HG02798 (cell line): ENCODE data around the gene NCKAP5L.

Source experiments
- ATAC-seq: cut with Tn5 transposase; IDR thresholded peaks from one replicate; pipeline ENCODE4 v1.9.1; 2021; ENCODE audit warnings: mild to moderate bottlenecking; ENCODE audit not compliant: unreplicated experiment, poor library complexity

Gene NCKAP5L

DNA sequence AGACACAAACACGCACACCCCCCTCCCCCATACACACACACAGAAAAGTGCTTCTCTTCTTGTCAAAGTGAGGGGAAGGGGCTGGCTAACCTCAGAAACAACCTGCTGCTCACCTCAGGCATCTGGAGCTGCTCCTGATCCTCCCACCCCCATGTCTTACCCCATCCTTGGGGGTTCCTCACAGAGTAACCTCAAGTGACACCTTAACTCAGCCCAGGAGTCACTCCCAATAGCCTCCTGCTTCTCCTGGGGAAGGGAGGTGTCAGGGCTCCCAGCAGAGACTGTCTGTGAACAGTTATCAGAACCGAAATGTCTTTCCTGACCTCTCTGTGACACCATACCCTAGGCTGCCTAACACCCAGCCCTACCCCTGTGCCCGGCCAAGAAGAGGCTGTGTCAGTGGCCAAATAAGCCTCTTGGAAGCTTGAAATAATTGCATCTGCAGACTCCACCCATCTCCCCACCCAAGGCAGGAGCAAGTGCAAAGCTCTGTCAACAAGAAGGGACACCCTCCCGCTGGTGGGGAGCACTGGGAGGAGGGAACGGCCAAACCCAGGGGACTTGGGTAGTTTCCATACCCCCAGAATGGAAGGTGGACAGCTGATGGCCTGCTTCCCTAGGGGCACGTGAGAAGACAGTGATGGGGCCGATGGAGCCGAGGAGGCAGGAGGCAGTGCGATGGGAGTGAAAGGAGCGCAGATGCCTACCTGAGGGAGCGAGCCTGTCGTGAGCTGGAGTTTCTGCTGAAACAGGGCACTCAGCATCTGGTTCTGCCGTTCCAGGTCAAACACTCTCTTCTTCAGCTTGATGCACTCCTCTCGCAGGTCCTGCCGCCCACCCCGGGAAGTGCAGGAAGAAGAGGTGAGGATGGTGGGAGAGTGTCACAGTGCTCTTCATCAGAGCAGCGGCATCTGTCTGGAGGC, 26.8 kb downstream of the NCKAP5L start:
- no peak for ATAC-seq

DNA sequence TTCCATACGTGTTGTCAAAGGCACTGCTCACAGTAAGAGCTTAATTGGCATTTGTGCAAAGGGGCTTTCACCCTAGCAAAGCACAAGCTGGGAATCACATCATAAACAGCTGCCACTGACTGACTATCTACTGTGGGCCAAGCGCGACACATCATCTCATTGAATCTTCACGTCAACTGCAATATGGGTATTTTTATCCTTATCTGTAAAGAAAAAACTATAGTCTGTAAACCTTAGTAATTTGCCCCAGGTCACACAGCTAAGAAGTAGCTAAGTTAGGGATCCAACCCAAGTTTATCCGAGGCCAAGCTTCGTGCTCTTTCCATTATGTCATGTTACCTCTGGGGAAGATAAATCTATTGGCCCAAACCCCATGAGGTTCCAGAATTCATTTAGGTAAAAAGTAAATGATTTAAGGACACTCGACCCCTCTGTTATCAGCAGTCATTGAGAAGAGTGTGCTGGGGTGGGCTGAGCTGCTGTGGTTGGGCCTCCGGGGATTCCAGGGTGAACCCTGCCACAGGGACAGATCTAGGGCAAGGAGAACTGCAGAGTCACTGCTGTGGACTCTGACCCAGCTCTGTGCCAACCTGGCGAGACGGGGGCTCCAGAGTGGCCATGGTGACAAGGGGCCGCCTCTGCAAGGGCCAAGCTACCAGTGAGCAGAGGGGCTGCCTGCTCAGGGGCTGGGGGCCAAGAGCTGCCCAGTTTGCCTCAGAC, 27.6 kb downstream of the NCKAP5L start:
- no peak for ATAC-seq

DNA sequence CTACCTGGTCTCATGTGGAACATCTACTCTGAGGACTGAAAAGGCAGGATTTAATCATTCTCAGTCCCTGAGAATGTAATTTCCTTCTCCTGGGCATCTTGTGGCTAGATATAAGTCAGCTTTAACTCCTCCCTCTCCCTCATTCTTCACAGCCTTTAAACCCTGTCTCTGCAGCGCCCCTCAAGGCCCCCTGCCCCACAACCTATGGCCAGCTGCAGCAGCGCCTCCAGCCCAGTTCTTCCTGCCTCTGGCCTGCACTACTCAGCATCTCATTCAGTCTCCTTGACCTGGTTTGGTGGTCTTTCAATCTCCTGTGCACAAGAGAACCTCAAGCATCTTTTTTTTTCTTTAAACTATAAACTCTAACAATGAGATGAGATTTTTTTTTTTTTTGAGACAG, 29.3 kb downstream of the NCKAP5L start:
- no peak for ATAC-seq

DNA sequence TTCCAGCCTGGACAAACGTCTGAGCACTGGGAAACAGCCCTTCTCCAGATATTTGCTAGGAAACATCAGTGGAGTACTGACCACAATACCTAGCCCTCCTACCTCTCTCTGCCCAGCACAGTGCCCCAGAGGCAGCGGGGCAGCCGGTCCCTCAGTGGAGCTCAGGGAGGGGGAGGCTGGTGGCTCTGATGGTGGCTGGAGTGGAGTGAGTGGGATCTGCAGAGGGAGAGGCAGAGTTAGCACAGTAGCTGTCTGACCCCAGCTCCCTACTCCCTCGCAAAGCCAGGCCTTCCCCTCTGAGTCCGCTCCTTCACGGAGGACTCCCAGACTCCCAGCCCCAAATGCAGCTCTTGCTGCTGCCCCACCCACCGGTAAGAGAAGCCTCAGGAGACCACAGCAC, 30.0 kb downstream of the NCKAP5L start:
- no peak for ATAC-seq

DNA sequence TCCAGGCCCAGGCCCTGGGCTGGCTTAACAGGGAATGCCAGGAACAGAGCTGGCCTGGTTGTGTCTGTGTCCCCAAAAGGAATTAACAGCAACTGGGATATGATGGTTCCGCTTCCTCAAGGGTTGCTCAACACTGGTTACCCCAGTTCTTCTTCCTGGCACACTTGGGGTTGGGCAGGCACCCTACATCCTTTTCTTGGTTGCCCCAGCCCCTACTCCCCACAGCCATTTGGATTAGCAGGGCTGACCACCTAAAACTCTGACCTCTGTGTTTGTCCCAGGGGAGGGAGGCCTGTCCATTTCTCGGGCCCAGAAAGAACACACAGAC, 30.8 kb downstream of the NCKAP5L start:
- ATAC-seq = no peak

DNA sequence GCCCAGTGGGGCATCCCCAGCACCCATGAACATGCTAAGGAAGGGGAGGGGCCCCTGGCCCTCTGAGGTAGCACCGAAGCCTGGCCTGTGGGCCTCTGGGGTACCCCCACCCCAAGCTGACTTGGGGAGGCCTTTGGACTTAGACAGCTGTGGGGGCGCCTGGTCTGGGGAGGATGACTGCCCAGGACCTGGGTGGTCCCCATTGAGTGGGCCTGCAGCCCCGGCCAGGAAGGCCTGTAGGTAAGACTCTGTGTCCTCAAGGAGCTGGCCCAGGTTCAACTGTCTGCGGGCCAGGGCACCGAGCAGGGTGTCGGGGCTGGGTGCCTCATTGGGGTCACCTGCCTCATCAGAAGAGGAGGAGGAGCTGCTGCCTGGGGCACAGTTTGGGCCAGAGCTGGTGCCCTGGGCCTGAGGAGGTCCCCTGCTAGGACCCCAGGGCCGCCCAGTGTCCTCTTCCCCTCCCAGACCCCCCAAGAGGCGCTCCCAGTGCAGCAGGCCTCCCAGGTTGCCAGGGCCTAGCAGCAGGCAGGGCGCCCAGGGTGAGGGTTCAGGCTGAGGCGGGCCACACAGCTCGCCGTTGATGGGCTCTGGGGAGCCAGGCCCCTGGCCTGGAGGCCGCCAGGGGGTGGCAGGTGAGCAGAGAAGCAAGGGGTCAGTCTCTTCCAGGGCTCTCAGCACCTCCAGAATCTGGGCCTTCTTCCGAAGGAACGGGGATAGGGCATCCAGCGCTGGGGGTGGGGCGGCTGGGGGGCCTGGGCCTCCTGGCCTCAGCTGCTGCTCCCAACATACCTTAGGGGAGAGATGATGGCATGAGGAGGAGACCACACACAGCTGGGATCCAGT, 31.4 kb downstream of the NCKAP5L start:
- ATAC-seq = no peak

DNA sequence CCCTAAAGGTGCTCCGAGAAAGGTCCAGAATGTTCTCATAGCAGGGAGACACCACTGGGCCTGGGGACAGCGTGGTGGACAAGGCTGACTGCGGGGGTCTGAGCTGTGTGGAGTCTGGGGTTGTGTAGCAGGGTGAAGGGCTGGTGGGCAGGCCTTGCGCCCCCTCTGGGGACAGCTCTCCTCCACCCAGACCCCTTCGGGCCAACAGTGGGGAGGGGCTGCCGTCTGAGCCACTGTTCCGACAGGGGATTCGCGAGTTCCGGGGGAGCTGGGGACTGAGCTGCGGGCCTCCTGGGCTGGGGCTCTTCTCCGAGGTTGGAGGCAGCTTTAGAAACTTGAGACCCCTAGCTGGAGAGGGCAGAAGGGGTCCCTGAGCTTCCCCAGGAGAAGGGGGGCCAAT, 32.1 kb downstream of the NCKAP5L start:
- ATAC-seq = no peak

DNA sequence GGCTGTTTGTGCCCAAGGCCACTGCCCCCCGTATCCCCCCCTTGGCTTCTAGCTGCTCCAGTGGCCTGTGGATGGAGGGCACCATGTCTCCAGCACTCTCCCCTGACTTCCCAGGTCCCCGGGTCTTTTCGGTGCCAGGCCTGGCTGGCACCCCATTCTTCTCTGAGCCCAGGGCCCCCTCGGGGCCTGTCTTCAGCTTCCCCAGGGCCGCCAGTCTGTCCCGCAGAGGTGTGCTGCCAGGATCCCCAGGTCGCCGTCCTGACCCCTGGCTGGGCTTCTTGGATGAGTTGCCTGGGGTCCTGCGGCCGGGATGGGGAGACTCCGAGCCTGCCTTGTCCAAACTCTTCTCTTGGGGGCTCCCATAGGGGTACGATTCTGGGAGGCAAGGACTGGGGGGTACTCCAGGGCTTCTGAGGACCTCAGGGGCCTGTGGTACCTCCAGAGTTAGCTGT, 32.5 kb downstream of the NCKAP5L start:
- ATAC-seq = no peak

DNA sequence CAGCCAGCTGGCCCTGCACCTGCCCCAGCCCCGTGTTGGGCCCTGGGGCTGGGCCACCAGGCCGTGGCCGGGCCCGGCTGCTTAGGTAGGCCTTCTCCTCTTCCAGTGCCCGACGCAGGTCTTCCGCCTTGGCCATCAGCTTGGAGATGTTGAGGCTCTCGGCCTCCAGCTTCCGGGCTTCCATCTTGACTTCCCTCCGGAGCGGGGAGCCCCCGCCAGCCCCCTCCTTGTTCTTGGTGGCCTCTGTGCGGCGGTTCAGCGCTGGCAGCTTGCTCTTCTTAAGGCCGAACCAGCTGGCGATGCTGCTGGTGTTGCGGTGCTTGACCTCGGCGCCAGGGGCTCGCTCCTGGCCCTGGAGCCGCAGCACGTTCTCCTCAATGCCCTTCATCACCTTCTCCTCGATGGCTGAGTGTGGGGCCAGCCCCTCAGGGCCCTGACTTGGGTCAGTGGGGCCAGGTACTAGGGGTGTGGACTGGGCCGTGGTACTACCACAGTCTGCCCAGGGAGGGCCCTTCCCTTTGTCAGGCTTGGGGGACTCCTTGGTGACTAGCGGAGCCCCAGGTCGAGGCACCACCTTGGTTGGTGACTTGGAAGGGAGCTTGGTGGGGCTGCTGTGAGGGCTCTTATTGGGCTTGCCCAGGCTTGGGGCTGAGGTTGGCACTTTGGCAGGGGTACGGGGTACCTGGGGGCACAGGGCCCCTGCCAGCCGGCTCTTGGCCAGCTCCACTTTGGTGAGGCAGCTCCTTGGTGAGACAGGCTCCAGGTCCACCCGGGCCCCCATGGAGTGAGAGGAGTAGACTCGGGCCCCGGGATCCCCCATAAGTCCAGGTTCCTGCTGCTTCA, 33.2 kb downstream of the NCKAP5L start:
- no peak for ATAC-seq

DNA sequence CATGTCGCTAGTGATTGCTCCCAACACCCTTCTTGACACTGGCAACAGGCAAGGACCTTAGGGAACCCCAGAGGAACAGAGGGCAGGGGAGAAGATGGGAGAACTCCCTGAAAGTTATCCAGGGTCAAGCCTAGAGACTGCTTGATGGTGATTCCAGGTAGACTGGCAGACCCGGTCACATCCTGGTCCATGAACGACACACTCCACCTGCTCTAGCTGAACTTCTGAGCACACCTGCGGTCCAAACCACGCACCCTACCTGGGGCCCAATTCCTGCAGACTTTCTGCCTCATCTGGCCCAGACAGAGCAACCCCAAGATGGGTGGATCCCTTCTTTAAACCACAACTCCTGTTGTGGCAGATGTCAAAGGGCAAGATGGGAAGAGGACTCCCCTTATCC, 34.2 kb downstream of the NCKAP5L start:
- ATAC-seq = no peak

DNA sequence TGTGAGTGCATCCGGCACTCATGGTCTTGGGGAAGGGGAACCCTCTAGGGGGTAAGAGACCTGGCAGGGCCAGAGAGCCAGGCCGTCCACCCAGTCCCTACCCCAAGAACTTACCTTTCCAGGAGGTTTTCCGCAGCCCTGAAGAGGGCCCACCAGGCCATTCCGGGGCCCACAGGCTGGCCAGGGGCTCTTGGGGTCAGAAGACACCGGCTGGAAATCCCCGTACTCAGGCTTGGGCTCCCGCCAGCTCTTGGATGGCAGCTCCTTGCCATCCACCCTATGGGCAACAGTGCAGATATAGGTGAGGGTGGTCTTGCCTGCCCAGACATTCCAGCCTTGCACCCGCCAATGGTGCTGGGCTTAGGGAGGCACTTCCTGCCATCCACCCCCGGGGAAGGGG, 34.6 kb downstream of the NCKAP5L start:
- ATAC-seq = no peak

DNA sequence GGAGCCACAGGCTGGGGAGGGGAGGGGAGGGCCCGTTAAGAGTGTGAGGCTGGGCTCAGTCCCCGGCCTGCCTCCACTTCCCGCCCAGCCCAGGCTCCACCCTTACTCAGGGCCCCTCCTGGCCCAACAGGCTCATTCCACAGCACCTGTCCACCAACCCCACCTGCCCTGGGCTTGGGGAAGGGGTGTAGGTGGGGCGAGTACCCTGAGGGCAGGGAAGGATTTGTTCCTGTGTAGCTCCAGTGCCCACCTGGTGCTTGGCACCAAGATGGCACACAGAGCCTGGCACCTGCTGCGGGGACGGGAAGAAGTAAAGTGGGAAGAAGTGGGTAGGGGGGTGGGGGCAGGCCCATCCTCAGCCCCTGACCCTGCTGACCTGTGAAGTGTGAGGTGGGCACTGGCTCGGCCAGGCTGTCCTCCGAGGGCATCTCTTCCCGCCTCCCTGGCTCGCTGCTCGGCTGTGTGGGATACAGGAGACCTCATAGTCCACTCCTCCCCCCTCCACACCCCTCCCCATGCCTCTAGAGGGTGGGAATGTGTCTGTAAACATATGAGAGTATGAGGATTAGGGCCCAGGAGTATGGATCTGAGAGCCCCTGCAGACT, 35.1 kb downstream of the NCKAP5L start:
- ATAC-seq = no peak

DNA sequence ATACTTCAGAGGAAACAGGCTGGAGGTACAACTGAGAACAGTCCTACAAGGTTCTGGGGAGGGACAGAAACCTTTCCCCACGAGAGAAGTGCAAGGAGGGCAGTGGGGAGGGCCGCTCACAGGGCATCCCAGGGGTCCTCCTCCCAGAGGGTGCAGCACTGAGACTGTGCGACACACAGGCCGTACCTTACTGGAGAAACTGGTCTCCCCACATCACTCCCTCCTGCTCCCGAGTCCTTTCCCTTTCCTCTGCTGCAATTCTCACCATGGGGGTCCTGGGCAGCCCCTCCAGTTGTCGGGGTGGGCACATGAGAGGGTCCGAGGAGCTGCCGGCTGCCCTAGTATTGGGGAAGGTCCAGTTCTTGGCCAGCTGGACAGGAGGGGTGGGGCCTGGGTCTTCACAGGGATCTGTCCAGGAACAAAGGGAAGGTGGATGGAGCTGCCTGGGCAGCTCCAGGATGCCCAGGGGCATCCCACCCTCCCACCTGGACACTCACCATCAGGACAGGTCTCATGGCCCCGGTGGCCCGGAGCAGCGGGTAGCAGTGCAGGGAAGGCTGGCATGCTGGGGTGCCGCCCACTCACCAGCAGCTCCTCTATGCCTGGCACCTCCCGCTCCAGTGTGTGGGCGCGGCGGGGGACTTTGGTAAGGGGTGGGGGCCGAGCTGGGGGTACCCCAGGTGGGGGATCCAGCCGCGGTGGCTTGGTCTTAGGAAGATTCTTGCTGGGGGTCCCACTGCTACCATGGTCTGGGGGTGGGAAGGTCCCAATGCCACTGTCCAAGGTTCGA, 35.8 kb downstream of the NCKAP5L start:
- no peak for ATAC-seq

DNA sequence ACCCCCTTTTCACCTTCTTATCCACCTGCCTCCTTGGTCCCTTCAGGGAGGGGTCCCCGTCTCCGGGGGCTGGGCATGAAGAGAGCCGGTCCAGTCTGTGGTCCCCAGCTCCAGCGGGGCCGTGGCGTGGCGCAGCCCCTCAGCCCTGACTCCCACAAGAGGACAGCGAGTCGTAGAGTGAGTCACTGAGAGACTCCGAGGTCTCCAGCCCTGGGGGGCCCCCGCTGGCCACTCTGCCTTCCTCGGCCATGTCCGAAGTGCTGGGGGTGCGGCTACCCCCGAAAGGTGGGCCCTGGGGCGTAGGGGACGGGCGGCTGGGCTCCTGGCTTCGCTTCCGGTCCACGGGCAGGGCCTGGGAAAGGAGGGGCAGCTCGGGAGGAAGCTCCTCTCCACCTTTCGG, 36.5 kb downstream of the NCKAP5L start:
- ATAC-seq = no peak

DNA sequence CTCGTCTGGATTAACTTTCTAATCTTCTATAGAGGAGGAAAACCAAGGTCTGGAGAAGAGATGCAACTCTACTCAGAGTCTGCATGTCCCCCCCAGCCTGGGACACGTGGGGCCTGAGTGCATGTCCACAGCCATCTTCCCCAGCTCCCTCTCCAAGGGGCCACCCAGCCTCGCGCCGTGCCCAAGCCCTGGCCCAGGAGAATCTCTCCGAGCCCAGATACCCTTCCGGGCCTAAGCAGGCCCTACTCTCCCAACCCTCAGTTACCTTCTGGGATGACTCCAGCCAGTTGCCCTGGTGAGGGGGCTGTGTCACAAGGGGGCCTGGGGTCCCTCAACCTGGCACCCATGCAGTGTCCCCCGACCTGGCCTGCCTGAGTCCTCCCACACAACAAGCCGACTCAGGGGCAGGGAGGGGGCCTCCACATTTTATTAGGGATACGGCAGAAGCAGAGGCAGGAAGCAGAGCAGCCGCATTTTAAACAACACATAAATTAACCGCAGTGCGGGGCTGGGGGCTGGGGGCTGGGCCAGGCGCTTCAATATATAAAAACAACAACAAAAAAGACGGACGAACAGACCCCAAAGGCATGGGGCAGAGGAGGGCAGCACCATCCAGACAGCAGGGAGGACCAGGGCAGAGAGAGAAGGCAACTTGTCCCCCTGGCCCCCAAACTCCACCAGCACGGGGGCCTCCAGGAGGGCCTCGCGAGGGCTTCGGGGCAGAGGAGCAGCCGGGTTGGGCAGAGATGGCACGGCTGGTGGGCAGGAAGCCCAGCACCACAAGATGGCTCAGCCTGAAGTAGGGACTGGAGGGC, 37.3 kb downstream of the NCKAP5L start:
- no peak for ATAC-seq

DNA sequence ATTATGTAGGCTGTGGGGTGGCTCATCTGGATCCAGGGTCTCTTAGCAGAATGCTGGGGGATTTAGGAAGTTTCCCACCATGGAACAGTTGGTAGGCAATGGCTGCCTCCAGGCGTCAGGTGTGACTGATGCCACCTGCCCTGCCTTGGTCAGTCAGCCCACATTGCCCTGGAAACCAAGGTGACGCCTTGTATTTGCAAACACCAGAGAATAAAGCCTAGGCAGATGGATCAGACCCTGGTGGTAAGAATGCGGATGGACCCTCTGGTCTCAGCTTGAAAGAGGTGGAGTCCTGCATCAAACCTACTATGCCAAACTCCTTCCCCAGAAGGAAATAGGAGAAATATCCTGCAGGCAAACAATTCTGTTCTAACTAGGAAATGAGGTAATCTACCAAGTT, 38.2 kb downstream of the NCKAP5L start:
- no peak for ATAC-seq

DNA sequence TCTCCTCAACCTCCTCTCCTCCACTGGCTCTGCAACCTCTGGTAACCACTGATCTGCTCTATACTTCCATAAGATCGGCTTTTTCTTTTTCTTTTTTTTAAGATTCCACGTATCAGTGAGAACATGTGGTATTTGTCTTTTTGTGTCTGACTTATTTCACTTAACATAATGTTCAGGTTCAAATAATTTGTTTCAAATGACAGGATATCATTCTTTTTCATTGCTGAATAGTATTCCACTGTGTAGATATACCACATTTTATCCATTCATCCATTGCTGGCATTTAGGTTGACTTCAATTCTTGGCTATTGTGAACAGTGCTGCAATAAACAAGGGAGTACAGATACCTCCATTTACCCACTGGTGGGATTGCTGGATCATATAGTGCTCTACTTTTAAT, 40.5 kb downstream of the NCKAP5L start:
- no peak for ATAC-seq
